Upper lobe of right lung (tissue), 1 donor: ENCODE results near the gene CACNG1. TPM values are rescaled to one million over a fixed set of nuclear protein-coding genes. Genes with fewer than 3 reads are reported as not detected.
"Not testable (repeated sequence)": the region's sequence is repeated elsewhere in the genome, so short reads cannot be mapped to it uniquely, and the experiment has no call there.

Experiments
- ATAC-seq: fragments of 200-7000 bp; cut with Tn5 transposase; one replicate; pipeline ENCODE4 v1.9.1; 2020; ENCODE audit warnings: mild to moderate bottlenecking, moderate library complexity
- DNase-seq: peaks from one replicate; pipeline ENCODE4 v3.0.0-alpha.2; 2020
- H3K27ac ChIP-seq: fragments of 200-600 bp; one replicate; pipeline ENCODE4 v1.8.0; 2022
- H3K27me3 ChIP-seq: fragments of 200-600 bp; one replicate; pipeline ENCODE4 v1.8.0; 2022; ENCODE audit warnings: mild to moderate bottlenecking
- H3K36me3 ChIP-seq: fragments of 200-600 bp; one replicate; pipeline ENCODE4 v1.8.0; 2022
- H3K4me1 ChIP-seq: fragments of 200-600 bp; one replicate; pipeline ENCODE4 v1.8.0; 2022
- H3K4me3 ChIP-seq: fragments of 200-600 bp; one replicate; pipeline ENCODE4 v1.8.0; 2022; ENCODE audit warnings: mild to moderate bottlenecking
- H3K9me3 ChIP-seq: fragments of 200-600 bp; one replicate; pipeline ENCODE4 v1.8.0; 2022
- CTCF ChIP-seq: fragments of 200-600 bp; IDR thresholded peaks from one replicate; pipeline ENCODE4 v1.8.0; 2022; ENCODE audit warnings: antibody characterized with exemption
- intact Hi-C: fragments of 100-400 bp; cut with DNase I; formaldehyde crosslinking; loops from one replicate; pipeline ENCODE4 v1.11.0; 2022
- total RNA-seq: library from RNA; stranded (reverse); fragmentation: NEBNext Ultra II Directional; extraction: Animal tissue kit (Norgen Biotek cat#: 25700); gene quantifications from one replicate; pipeline ENCODE4 v1.2.1, GENCODE V29; 2021
- donor health status: DM: no; HTN: yes; CAD: no; lungs with severe emphysema.

Gene CACNG1
- total RNA-seq, 1 donor from 2014 or later = not detected

- no peak for TF ChIP-seq CTCF
- intact Hi-C loops = no loop called here
- Histone ChIP-seq H3K4me3 (no peak overlapping the region), H3K27ac (no peak overlapping the region), H3K27me3 (no peaks in the 10 kb centered on the region), H3K9me3 (no peaks in the 10 kb centered on the region), H3K36me3 (peaks cover 58% of the 10 kb centered on the region), H3K4me1 (peaks cover 4% of the 10 kb centered on the region)
- DNase-seq = no peak
- no peak for ATAC-seq
Observed at GRCh38 chr17:67082107-67082506, 37.8 kb downstream of the CACNG1 start.

DNA sequence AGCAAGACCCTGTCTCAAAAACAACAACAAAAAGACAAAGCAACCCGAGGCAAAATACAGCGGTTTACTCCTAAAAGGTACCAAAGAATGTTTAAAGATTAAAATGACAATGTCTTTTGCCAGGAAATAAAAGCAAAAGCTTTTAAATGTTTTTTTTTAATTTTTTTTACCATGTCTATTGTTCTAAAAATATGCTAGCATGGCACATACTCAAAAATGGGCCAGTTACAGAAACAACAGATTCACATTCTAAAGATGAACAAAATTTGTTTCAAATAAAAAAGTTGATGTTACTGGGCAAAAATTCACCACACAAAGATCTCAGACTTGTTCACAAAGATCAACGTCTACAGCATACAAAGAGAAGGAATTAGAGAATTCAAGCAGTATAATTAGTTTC is 41.1 kb downstream of the CACNG1 start:
- Histone ChIP-seq H3K36me3 (peaks cover 46% of the 10 kb centered on the region), H3K27me3 (no peaks in the 10 kb centered on the region)
- no peak for DNase-seq

DNA sequence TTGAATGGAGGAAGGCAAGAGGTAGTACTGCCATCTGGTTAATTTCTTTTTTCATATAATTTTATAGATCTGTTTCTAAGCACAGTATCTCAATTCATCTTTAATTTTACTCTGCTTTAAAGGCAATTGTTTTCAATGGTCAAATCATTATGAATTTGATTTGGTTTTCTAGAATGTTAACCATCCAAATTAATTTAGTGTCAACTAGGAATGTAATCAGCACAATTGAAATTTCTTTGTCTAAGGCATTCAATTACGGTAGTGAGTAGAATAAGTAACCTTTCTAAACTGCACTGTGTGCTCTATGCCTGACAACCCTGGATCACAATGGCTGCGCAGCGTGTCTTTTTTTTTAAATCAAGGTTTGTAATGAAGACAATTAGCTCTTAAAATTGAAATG is 44.3 kb downstream of the CACNG1 start:
- ATAC-seq (no peak), DNase-seq (no peak)
- Histone ChIP-seq H3K27me3 (no peaks in the 10 kb centered on the region), H3K36me3 (peaks cover 28% of the 10 kb centered on the region), H3K4me3 (no peak overlapping the region), H3K27ac (no peak overlapping the region), H3K9me3 (no peaks in the 10 kb centered on the region), H3K4me1 (no peaks in the 10 kb centered on the region)
- intact Hi-C loops = no loop called here
- TF ChIP-seq CTCF = no peak

More for the DNA sequence above, 41.1 kb downstream of the CACNG1 start:
- no peak for ATAC-seq
- H3K4me3 ChIP-seq = no peak overlapping the region
- H3K27ac ChIP-seq = no peak overlapping the region
- intact Hi-C loops = no loop called here
- no peak for TF ChIP-seq CTCF
- H3K4me1 ChIP-seq = no peaks in the 10 kb centered on the region
- H3K9me3 ChIP-seq = no peaks in the 10 kb centered on the region

GRCh38 chr17:67090341-67090740 is 46.0 kb downstream of the CACNG1 start:
- intact Hi-C loops = no loop called here
- no peak for TF ChIP-seq CTCF

GRCh38 chr17:67092291-67092690 is 47.9 kb downstream of the CACNG1 start:
- Histone ChIP-seq H3K9me3 (no peaks in the 10 kb centered on the region), H3K4me3 (no peak overlapping the region), H3K27ac (no peak overlapping the region), H3K27me3 (no peaks in the 10 kb centered on the region), H3K36me3 (peaks cover 4% of the 10 kb centered on the region), H3K4me1 (no peaks in the 10 kb centered on the region)
- DNase-seq (no peak), ATAC-seq (no peak)
- intact Hi-C loops = no loop called here
- no peak for TF ChIP-seq CTCF

More at GRCh38 chr17:67090341-67090740, 46.0 kb downstream of the CACNG1 start:
- H3K4me1 ChIP-seq = no peaks in the 10 kb centered on the region
- H3K36me3 ChIP-seq = peaks cover 21% of the 10 kb centered on the region
- no peak overlapping the region for H3K27ac ChIP-seq
- DNase-seq (no peak), ATAC-seq (no peak)
- no peaks in the 10 kb centered on the region for H3K9me3 ChIP-seq
- H3K4me3 ChIP-seq = no peak overlapping the region
- no peaks in the 10 kb centered on the region for H3K27me3 ChIP-seq

GRCh38 chr17:67092710-67093109 is 48.4 kb downstream of the CACNG1 start:
- DNase-seq, intact Hi-C loops, H3K27ac ChIP-seq, H3K9me3 ChIP-seq, H3K36me3 ChIP-seq, H3K27me3 ChIP-seq, H3K4me3 ChIP-seq, ATAC-seq, H3K4me1 ChIP-seq: not testable (repeated sequence)
